ENCODE results near the gene KIF21B.
"Not testable (repeated sequence)": the region's sequence is repeated elsewhere in the genome, so short reads cannot be mapped to it uniquely, and the experiment has no call there.

The KIF21B gene

GRCh38 chr1:200969726-200970561 is 53.6 kb downstream of the KIF21B start:
- DNase-seq = no peak

GRCh38 chr1:200968469-200969410 is 54.8 kb downstream of the KIF21B start:
- DNase-seq = no peak

DNA sequence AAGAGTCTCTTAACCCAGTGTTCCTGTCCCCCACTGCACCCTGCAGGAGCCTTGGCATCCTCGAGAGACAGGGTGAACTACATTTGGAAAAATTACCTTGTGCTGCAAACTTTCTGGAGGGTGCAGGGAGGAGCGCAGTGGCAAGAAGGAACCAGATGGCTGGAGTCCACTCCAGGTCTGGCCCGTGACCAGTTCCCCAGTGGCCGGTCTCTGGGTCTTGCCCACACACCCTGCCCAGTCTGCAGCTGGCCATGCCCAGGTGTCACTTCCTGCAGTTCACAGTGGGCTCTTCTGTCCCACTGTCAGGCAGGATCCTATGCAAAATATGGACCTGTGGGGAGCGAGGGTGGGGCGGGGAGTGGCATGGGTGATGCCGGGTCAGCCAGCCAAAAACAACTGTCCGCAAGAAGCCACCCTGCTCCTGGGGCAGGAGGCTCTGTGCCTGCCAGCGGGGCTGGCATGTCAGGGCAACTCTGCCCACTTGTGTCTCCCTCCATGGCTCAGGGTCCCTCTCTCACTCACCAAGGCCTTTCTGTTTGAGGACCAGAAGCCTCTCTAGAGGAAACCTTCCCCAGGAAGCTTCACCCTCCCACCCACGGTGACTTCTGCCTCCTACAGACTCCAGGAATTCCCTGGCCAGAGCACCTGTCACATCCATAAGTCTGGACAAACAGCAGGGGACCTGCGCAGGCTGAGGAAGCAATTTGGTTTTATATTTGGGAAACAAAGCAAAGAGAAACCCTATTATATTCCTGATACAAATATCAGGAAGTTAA is 55.6 kb downstream of the KIF21B start:
- no peak for DNase-seq

DNA sequence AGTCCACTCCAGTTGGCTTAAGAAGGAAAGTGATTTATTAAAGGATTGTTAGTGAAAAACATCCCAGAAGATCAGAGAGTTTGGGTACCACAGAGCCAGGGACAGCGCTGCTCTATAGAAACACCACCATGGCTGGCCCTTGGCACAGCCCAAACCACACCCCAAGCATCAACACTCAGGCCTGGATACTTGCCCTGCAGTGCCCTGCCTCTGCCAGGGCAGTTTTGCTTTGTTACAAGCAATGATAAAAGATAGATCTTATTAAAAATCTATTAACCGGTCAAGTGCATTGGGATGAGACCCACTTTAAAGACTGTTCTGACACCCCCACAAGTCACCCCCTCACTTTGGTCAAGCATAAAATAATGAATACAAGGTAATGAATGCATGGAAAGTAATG is 56.6 kb downstream of the KIF21B start:
- no peak for DNase-seq

DNA sequence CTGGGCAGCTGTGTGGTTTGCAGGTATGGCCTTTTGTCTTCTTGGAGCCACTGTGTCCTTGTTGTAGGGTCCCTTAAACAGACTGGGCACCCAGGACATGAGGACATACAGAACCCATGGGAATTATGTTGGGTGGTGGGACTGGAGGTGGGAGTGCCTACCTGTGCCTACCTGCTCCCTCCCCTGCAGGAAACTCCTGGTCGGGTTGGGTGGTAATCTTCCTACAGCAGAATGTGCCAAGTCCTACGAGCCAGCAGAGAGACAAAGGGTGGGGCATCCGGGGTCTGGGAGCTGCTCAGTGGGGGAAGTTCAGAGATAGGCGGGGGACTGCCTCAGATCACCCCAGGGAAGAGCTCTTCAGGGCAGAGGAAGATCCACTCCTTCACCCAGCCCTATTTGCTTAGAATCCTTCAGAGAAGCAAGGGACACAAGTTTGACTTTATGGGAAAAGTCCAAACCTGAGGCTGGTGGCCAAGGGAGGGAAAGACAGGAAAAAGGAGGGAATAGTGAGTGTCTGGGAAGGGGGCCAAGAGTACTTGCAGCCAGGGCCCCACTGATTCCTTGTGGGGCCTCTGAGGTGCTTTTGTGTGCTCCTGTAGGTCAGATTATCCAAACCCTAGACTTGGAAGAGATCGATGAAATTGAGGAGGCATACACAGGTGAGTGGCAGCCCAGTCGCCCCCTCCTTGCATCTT is 58.3 kb downstream of the KIF21B start:
- DNase-seq = no peak

- DNase-seq = not testable (repeated sequence)
These were observed 59.6 kb downstream of the KIF21B start for GRCh38 chr1:200963888-200964287.

- no peak for DNase-seq
These were observed 60.4 kb downstream of the KIF21B start for GRCh38 chr1:200963076-200963475.

GRCh38 chr1:200962631-200963030 is 60.9 kb downstream of the KIF21B start:
- DNase-seq = no peak

GRCh38 chr1:200962151-200962550 is 61.4 kb downstream of the KIF21B start:
- DNase-seq = not testable (repeated sequence)

DNA sequence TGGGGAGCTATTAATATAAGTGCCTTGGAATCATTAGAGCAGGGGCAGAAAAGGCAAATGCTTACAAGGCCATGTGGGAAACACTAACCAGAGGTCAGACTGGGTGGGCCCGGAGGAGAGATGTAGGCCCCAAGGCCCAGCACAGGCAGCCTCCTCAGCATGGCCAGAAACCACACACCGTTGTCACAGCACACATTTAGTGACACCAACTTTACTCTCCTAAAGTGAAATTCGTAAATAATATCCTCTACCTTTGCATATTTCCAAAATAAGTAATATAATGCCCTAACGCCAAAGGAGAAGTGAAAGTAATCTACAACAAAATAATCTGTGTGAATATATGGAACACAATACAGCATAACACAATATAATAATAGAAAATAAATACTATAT is 62.6 kb downstream of the KIF21B start:
- no peak for DNase-seq

DNA sequence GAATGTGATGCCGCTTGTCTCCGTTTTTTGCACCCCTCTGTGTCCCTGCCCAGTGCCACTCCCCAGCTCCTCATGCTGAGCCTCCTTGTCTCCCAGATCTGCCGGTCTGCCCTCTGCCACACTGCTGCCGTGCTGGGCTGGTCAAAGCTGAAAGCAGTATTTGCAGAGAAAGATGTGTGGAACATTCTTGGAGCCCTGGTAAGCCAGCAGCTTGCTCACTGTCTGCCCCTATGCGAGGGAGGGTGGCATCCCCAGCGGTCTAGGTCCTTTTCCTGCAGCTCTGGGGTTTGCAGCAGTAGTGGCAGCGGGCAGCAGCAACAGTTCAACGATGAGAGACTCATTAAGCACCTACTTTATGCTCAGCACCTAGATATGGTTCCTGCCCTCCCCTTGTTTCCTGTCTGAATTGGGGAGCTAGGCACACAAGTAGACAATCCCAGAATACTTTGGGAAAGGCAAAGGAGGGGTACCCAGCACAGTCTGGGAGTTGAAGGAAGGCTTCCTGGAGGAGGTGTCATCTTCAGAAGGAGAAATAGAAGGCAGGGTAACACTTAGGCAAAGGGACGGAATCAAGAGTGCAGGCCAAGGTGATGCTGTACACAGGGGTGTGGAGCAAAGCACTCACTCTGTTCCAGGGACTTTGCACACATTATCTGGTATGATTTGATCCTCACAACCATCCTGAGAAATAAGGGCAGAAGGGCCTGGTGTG is 63.1 kb downstream of the KIF21B start:
- DNase-seq = no peak

GRCh38 chr1:200959411-200959921 is 64.0 kb downstream of the KIF21B start:
- no peak for DNase-seq

GRCh38 chr1:200958597-200958996 is 64.9 kb downstream of the KIF21B start:
- no peak for DNase-seq

DNA sequence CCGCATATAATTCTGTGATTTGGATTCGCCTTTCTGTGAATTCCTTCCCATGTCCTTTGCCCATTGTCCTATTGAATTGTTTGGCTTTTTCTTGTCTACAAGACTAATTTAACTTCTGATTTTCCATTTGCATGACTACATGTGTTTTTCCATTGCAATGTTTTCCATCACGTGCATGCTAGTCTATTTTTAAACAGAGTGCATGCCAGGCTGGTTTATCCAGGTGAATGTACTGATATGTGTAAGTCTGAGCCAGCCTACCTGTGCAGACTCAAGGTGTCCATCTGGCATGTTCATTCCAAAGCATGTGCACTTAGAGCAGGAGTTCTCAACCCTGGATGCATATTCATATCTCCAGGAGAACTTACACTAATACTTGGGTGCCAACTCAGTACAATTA is 69.1 kb downstream of the KIF21B start:
- DNase-seq = no peak

GRCh38 chr1:200951016-200951415 is 72.5 kb downstream of the KIF21B start:
- no peak for DNase-seq

GRCh38 chr1:200949626-200950025 is 73.9 kb downstream of the KIF21B start:
- DNase-seq = no peak

DNA sequence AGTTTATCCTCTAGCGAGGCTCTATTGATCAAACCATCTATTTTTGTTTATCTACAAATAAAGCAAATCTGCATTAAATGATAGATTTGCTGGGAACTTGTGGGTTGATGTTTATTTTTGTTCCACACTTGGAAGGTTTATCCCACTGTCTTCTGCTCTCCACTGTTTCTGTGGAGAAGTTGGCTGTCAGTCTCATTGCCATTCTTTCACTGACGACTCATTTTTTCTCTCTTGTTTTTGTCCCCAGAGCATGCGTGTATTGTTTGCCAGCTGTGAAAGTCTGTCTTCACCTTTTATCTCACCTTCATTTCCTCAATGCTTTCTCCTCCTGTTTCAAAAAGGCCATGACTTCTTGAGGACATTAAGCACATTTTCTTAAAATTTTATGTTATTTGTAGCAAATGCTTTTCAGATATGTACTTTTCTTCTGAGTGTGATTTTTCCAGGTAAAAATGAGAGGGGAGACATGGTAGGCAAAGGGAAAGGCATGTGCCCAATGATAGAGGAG is 76.4 kb downstream of the KIF21B start:
- no peak for DNase-seq

DNA sequence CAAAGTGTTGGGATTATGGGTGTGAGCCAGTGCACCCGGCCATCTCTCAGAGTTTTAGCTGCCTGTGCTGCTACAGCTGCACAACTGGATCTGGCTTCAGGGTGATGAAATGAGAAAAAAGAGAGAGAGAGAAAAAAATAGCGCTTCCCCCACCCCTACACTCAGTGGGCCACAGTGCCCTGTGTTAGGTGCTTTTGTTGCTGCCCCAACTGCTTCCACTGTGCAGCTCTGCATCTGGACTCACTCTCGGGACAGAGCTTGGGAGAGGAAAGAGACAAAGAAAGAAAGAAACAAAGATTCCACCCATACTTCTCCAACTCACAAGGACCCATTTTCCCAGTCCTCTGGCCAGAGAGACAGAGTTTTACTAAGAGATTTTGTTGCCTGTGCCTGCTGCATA is 78.4 kb downstream of the KIF21B start:
- DNase-seq = no peak

- DNase-seq = no peak
These were observed 84.6 kb downstream of the KIF21B start for GRCh38 chr1:200938955-200939354.

- not testable (repeated sequence) for DNase-seq
These were observed 88.1 kb downstream of the KIF21B start for GRCh38 chr1:200935286-200935962.
